Measurements from ENCODE around the gene ZNF777. TPM values are rescaled to one million over a fixed set of nuclear protein-coding genes. Genes with fewer than 3 reads are reported as not detected.

The ZNF777 gene
- total RNA-seq, 1 donor, result 6.0 TPM

DNA sequence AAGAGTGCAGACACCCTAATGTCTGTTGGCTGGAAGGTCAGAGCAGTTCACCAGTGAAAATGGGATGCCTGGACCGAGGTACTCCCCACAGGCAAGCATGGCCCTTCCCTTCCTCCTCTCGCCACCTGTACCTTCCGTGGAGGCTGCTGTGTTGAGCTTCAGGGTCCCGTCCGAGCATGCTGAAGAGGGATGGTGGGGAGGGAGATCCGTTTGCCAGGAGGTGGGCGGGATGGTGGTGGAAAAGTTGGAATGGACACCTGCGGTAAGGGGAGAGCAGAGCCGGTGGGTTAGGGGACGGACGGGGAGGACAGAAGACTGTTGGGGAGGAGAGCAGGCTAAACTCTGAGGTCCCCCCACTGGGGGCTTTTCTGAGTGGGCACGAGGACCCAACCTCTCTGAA, 15.9 kb upstream of the ZNF777 start:
- H3K4me3 ChIP-seq (ENCODE audit: low read depth, low read length), result no peak overlapping the region
- no peak for TF ChIP-seq CTCF (IDR thresholded peaks at IDR 0.05; ENCODE audit: insufficient read depth, low read depth, low read length)
- DNase-seq (ENCODE audit: low read depth), result no peak

DNA sequence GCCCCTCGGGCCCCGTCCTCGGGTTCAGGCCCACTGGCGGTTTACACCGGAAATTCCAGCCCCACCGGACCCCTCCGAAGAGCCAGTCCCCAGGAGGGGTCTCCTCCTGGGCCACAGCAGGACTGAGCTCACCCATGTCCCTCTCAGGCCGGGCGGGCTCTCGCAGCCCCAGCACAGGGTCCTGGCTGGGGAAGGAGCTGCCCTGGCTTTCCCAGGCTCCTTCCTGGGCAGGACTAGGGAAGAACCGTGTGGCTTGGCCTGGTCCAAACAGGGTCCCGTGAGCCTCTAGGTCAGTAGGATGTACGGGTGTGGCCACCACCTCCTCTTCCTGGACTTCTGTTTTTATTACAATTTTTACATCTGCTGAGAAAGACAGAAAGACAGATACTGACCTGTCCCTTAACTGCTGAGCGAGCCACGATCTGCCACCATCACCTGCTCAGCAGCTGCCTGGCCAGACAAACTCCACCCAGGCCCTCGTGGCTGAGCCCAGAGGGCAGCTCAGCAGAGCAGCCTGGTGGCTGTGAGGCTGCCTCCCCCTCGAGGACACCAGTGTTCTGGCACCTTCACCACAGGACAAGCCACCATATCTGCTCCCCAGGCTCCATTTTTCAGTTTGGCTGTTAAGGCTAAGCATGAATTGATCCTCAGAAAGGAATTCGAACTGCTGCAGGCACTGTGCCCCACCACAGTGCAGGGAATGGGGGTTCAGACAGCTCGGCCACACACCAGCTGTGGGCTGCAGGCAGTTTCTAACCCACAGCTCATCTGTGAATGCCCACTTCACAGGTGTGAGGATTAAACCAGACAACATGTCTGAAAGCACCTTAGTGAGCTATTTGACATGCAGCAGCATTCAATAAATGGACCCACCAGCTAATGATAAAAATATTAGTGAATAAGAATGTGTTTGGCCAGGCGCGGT, 14.5 kb upstream of the ZNF777 start:
- no peak for TF ChIP-seq CTCF (IDR thresholded peaks at IDR 0.05; ENCODE audit: insufficient read depth, low read depth, low read length)
- DNase-seq (ENCODE audit: low read depth), result no peak
- no peak overlapping the region for H3K4me3 ChIP-seq (ENCODE audit: low read depth, low read length)

- H3K4me3 ChIP-seq (ENCODE audit: low read depth, low read length), result no peak overlapping the region
- no peak for DNase-seq (ENCODE audit: low read depth)
- no peak for TF ChIP-seq CTCF (IDR thresholded peaks at IDR 0.05; ENCODE audit: insufficient read depth, low read depth, low read length)
These were observed 13.7 kb upstream of the ZNF777 start for GRCh38 chr7:149474309-149475120.

DNA sequence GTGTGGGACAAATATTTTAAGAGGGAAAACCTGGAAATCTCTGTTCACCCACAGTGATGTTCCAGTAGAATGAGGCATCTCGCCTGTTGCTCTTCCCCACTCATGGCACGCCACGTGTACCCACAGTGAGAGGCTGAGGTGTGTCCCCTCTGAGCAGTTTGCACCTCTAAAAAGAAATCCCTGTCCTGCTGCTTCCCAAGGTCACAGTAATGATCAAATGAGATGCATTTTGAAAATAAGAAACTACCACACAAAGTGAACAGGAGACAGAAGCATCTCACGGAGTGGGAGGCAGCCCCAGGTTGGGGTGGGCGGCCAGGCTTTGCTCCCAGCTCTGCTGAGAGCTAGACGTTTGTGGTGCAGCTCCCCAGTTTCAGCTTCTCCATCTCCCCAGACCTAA, 12.4 kb upstream of the ZNF777 start:
- no peak overlapping the region for H3K4me3 ChIP-seq (ENCODE audit: low read depth, low read length)
- no peak for TF ChIP-seq CTCF (IDR thresholded peaks at IDR 0.05; ENCODE audit: insufficient read depth, low read depth, low read length)
- no peak for DNase-seq (ENCODE audit: low read depth)

GRCh38 chr7:149471289-149471953, 10.6 kb upstream of the ZNF777 start:
- no peak overlapping the region for H3K4me3 ChIP-seq (ENCODE audit: low read depth, low read length)
- TF ChIP-seq CTCF (IDR thresholded peaks at IDR 0.05; ENCODE audit: insufficient read depth, low read depth, low read length), result no peak
- DNase-seq (ENCODE audit: low read depth), result no peak

- no peak overlapping the region for H3K4me3 ChIP-seq (ENCODE audit: low read depth, low read length)
- no peak for TF ChIP-seq CTCF (IDR thresholded peaks at IDR 0.05; ENCODE audit: insufficient read depth, low read depth, low read length)
- DNase-seq (ENCODE audit: low read depth), result no peak
These were observed 8.9 kb upstream of the ZNF777 start for GRCh38 chr7:149469806-149470205.
